Glomerular endothelial cell (primary cell): ENCODE data around the gene OR5H1. TPM values are rescaled to one million over a fixed set of nuclear protein-coding genes. Genes with fewer than 3 reads are reported as not detected.

Experiments used
- total RNA-seq: library from RNA; depleted of rRNA; stranded (reverse); fragments of >200 nt; gene quantifications from 2 replicates; pipeline ENCODE4 v1.2.3, GENCODE V29; 2015

The OR5H1 gene
- total RNA-seq, 1 donor from 2014 or later = not detected

Other genes with a start within 250 kb of the OR5H1 start
- 18.3 and 27.1 TPM in 2 replicates for gene RIOX2, start 158.3 kb upstream of the OR5H1 start, total RNA-seq
- not detected in 2 replicates for gene GABRR3, start 95.4 kb upstream of the OR5H1 start, total RNA-seq
- gene OR5AC2, start 43.5 kb upstream of the OR5H1 start, total RNA-seq = not detected in 2 replicates
- gene OR5H14, start 16.8 kb downstream of the OR5H1 start, total RNA-seq = not detected in 2 replicates
- gene OR5H15, start 36.0 kb downstream of the OR5H1 start, total RNA-seq = not detected in 2 replicates
- gene OR5H6, start 133.5 kb downstream of the OR5H1 start, total RNA-seq = not detected in 2 replicates
- not detected in 2 replicates for gene OR5H2, start 151.8 kb downstream of the OR5H1 start, total RNA-seq
- gene OR5K4, start 223.1 kb downstream of the OR5H1 start, total RNA-seq = not detected in 2 replicates